H1 (cell line): ENCODE measurements around the gene BPGM. TPM values are rescaled to one million over a fixed set of nuclear protein-coding genes. Genes with fewer than 3 reads are reported as not detected.
A peak's percentile ranks its signal among the peaks of the same experiment; 100 is the strongest.

Source experiments
- CTCF ChIA-PET: fragments of 300-600 bp; sonication (Branson Sonifier 250); formaldehyde crosslinking; loops from one replicate; lab custom pipeline; 2021; ENCODE audit not compliant: partially characterized antibody; lab: Charles Lee
- POLR2A ChIA-PET: fragments of 300-600 bp; sonication (Branson Sonifier 250); formaldehyde crosslinking; loops from one replicate; lab custom pipeline; 2021; ENCODE audit warnings: inconsistent platforms; ENCODE audit not compliant: partially characterized antibody; lab: Charles Lee
- DNase-seq, 2 experiments: peaks; one replicate each; pipeline versions ENCODE4 v3.0.0 to v3.0.0-alpha.2; 2010 to 2022; ENCODE audit warnings: low spot score in 2 of 2, low read depth in 1 of 2, mixed read lengths in 1 of 2
- FAIRE-seq: peaks from 2 replicates; lab custom pipeline; 2011; peaks lifted over from hg19 to GRCh38; lab: Jason Lieb, UNC
- H2AFZ ChIP-seq: 2 replicates; pipeline ENCODE4 v1.8.1; 2012; ENCODE audit warnings: low read length, inconsistent platforms
- H2AK5ac ChIP-seq: 2 replicates; pipeline ENCODE4 v1.6.1; 2013; ENCODE audit warnings: low read depth, low read length
- H2BK120ac ChIP-seq: replicated peaks from 2 replicates; pipeline ENCODE3; 2013; ENCODE audit warnings: low read depth, low read length, inconsistent platforms
- H2BK12ac ChIP-seq: 2 replicates; pipeline ENCODE4 v1.6.1; 2013; ENCODE audit warnings: low read depth, low read length
- H2BK15ac ChIP-seq: 2 replicates; pipeline ENCODE4 v1.6.1; 2013; ENCODE audit warnings: low read length
- H2BK20ac ChIP-seq: 2 replicates; pipeline ENCODE4 v1.6.1; 2013; ENCODE audit warnings: low read length
- H2BK5ac ChIP-seq: 2 replicates; pipeline ENCODE4 v1.6.1; 2013; ENCODE audit warnings: low read depth, low read length
- H3K14ac ChIP-seq: 2 replicates; pipeline ENCODE4 v1.6.1; 2013; ENCODE audit warnings: inconsistent platforms; ENCODE audit not compliant: insufficient read length
- H3K18ac ChIP-seq: 2 replicates; pipeline ENCODE4 v1.6.1; 2013; ENCODE audit warnings: low read length; ENCODE audit errors: extremely low read depth
- H3K23ac ChIP-seq: 2 replicates; pipeline ENCODE4 v1.6.1; 2013; ENCODE audit warnings: inconsistent platforms; ENCODE audit not compliant: insufficient read length
- H3K23me2 ChIP-seq: 2 replicates; pipeline ENCODE4 v1.6.1; 2013; ENCODE audit warnings: low read depth, low read length
- H3K27ac ChIP-seq: 2 replicates; pipeline ENCODE4 v1.6.1; 2011; ENCODE audit warnings: low read depth, low read length, inconsistent platforms
- H3K27me3 ChIP-seq, 4 experiments: replicated peaks in 1 of 4; 1 replicate in 1 of 4; 2 replicates in 3 of 4; pipeline versions ENCODE4 v1.6.1 to v1.8.1; 2011 to 2013; ENCODE audit warnings: low read length in 3 of 4, mild to moderate bottlenecking in 3 of 4, inconsistent platforms in 2 of 4, mixed read lengths in 2 of 4, moderate library complexity in 1 of 4; ENCODE audit not compliant: control insufficient read depth in 3 of 4, insufficient read depth in 3 of 4; ENCODE audit errors: extremely low read depth in 1 of 4
- H3K36me3 ChIP-seq, 4 experiments: 2 replicates each; pipeline versions ENCODE4 v1.6.1 to v1.8.1; 2011 to 2013; ENCODE audit warnings: mild to moderate bottlenecking in 4 of 4, low read length in 3 of 4, moderate library complexity in 2 of 4, control low read depth in 1 of 4, inconsistent platforms in 1 of 4; ENCODE audit not compliant: insufficient read depth in 4 of 4, control insufficient read depth in 2 of 4
- H3K4ac ChIP-seq: replicated peaks from 2 replicates; pipeline ENCODE3; 2013; ENCODE audit warnings: low read length, low read depth, mixed read lengths, inconsistent platforms; ENCODE audit not compliant: insufficient read length
- H3K4me1 ChIP-seq, 4 experiments: replicated peaks in 1 of 4; 1 replicate in 1 of 4; 2 replicates in 3 of 4; pipeline versions ENCODE4 v1.6.1 to v1.8.1; 2011 to 2013; ENCODE audit warnings: low read length in 3 of 4, inconsistent platforms in 2 of 4, mixed read lengths in 1 of 4; ENCODE audit not compliant: insufficient read depth in 4 of 4, control insufficient read depth in 3 of 4
- H3K4me2 ChIP-seq, 2 experiments: 2 replicates each; pipeline versions ENCODE4 v1.6.1 to v1.8.1; 2011 to 2013; ENCODE audit warnings: low read depth in 2 of 2, low read length in 2 of 2, control low read depth in 1 of 2, inconsistent platforms in 1 of 2, mild to moderate bottlenecking in 1 of 2; ENCODE audit not compliant: insufficient read depth in 1 of 2
- H3K4me3 ChIP-seq, 4 experiments: fragments of 200-600, 300-600 bp in 1 of 4; sonication (generic), shearing (Covaris generic), sonication (Bioruptor Twin) in 1 of 4; 2 replicates each; pipeline versions ENCODE4 v1.5.1 to v1.8.1; 2011 to 2016; ENCODE audit warnings: low read length in 4 of 4, low read depth in 3 of 4, control low read depth in 2 of 4, inconsistent platforms in 2 of 4, mild to moderate bottlenecking in 2 of 4, mixed read lengths in 1 of 4, moderate library complexity in 1 of 4; ENCODE audit not compliant: insufficient read depth in 2 of 4; ENCODE audit errors: extremely low read depth in 1 of 4
- H3K56ac ChIP-seq: replicated peaks from 2 replicates; pipeline ENCODE3; 2013; ENCODE audit warnings: low read depth, mild to moderate bottlenecking, mixed read lengths, low read length, inconsistent platforms; ENCODE audit not compliant: insufficient read length
- H3K79me1 ChIP-seq: 2 replicates; pipeline ENCODE4 v1.6.1; 2013; ENCODE audit warnings: low read depth, low read length, control low read depth
- H3K79me2 ChIP-seq, 2 experiments: 2 replicates each; pipeline versions ENCODE4 v1.6.1 to v1.8.1; 2012 to 2013; ENCODE audit warnings: low read length in 2 of 2, mild to moderate bottlenecking in 2 of 2, inconsistent platforms in 1 of 2; ENCODE audit not compliant: insufficient read depth in 2 of 2, control insufficient read depth in 1 of 2
- H3K9ac ChIP-seq, 4 experiments: replicated peaks in 1 of 4; 1 replicate in 1 of 4; 2 replicates in 3 of 4; pipeline versions ENCODE4 v1.6.1 to v1.8.1; 2011 to 2013; ENCODE audit warnings: low read depth in 3 of 4, low read length in 3 of 4, control low read depth in 2 of 4, mild to moderate bottlenecking in 2 of 4, moderate library complexity in 2 of 4, inconsistent platforms in 1 of 4; ENCODE audit errors: extremely low read depth in 1 of 4
- H3K9me3 ChIP-seq, 2 experiments: 2 replicates each; pipeline versions ENCODE4 v1.6.1 to v1.8.1; 2012 to 2013; ENCODE audit warnings: mild to moderate bottlenecking in 2 of 2, moderate library complexity in 2 of 2, control low read depth in 1 of 2, inconsistent platforms in 1 of 2, low read depth in 1 of 2, low read length in 1 of 2, mixed read lengths in 1 of 2; ENCODE audit not compliant: insufficient read depth in 2 of 2
- H4K20me1 ChIP-seq, 2 experiments: replicated peaks in 1 of 2; 2 replicates each; pipeline versions ENCODE3 to v1.8.1; 2011 to 2013; ENCODE audit warnings: inconsistent platforms in 2 of 2, low read length in 2 of 2, mild to moderate bottlenecking in 1 of 2; ENCODE audit not compliant: insufficient read depth in 2 of 2, control insufficient read depth in 1 of 2
- H4K5ac ChIP-seq: 2 replicates; pipeline ENCODE4 v1.6.1; 2013; ENCODE audit warnings: low read length, low read depth, mixed read lengths, inconsistent platforms; ENCODE audit not compliant: insufficient read length
- H4K8ac ChIP-seq: 2 replicates; pipeline ENCODE4 v1.8.0; 2013; ENCODE audit warnings: mild to moderate bottlenecking, moderate library complexity, low read length, inconsistent platforms; ENCODE audit not compliant: insufficient read depth; ENCODE audit errors: extremely low read depth
- H4K91ac ChIP-seq: replicated peaks from 2 replicates; pipeline ENCODE3; 2013; ENCODE audit warnings: low read length, mixed read lengths, inconsistent platforms; ENCODE audit not compliant: insufficient read length
- CTBP2 ChIP-seq: IDR thresholded peaks from 2 replicates; pipeline ENCODE4 v1.7.0; 2011; ENCODE audit warnings: borderline replicate concordance, mild to moderate bottlenecking, moderate library complexity, mixed read lengths, low read length; ENCODE audit not compliant: insufficient read depth, insufficient read length
- WGBS, 2 experiments: shearing (Covaris generic) in 1 of 2; methylation state at CpG; one replicate each; pipeline versions ENCODE4 v1.1.6 to v1.1.7; 2013 to 2015; ENCODE audit warnings: low lambda C conversion rate in 2 of 2, mixed read lengths in 2 of 2, inconsistent platforms in 1 of 2, low coverage in 1 of 2, missing lambda C conversion rate in 1 of 2; ENCODE audit not compliant: insufficient replicate concordance in 2 of 2, insufficient coverage in 1 of 2, insufficient read length in 1 of 2; ENCODE audit errors: extremely low coverage in 1 of 2, missing lambda C conversion rate in 1 of 2; 5-methylcytosine and 5-hydroxymethylcytosine counted together
- polyA plus RNA-seq, 7 experiments: library from polyadenylated mRNA; depleted of rRNA in 3 of 7; stranded (reverse) in 5 of 7; unstranded in 2 of 7; fragments of >200 nt in 5 of 7; fragments of 200-250 nt in 2 of 7; gene quantifications; 1 replicate in 5 of 7; 2 replicates in 1 of 7; 4 replicates in 1 of 7; pipeline versions ENCODE4 v1.2.1 to v1.2.3, GENCODE V29; 2011 to 2013; ENCODE audit warnings: missing spikeins in 2 of 7, mixed read lengths in 2 of 7
- total RNA-seq: library from RNA; stranded (reverse); fragmentation: NEBNext Ultra II Directional; extraction: Animal tissue kit (Norgen Biotek cat#: 25700); gene quantifications from 2 replicates; pipeline ENCODE4 v1.2.1, GENCODE V29; 2021
- TF ChIP-seq, protein P1 (sequence below), 3 experiments: IDR thresholded peaks; 1 replicate in 2 of 3; 2 replicates in 1 of 3; pipeline versions ENCODE4 v1.5.1 to v1.6.1; 2011; ENCODE audit warnings: low read length in 3 of 3, mild to moderate bottlenecking in 3 of 3, inconsistent platforms in 2 of 3, low read depth in 1 of 3, moderate library complexity in 1 of 3; ENCODE audit not compliant: insufficient read depth in 1 of 3; ENCODE audit errors: control extremely low read depth in 1 of 3

Gene BPGM
- total and polyA plus RNA-seq, 2 of the 8 experiments (the other 6 are each of a cell fraction or from before 2014, with no cell fraction given) = 9.7 to 15.3 TPM

DNA sequence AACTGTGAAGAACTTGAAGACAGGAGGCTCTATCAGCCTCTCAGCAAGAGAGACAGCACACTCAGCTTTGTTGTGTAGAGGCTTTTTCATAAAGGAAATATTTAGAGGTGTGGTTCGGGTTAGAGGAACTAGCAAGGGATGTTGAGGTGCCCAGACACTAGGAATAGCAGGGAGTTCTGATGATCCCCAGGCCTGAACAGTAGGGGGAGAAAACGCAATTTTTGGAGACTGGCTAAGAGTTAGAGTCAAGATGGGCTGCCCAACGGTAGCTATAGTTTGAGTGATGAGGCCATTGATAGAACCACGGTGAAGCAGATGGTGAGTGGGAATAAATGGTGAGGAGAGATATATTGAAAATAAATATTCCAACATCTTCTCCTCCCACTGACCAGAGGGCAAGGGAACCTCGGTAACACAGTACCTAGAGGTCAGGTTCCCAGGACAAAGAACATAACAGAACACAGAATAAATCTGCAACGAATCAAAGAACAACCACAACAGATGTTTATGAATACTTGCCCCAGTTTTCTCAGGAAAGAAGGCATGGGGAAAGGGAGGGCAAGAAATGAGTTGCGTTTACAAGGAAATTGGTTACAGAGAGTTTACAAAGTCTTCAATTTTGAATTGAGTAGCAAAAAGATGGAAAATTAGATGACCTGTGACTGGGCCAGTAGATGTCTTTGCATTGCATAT, 24.2 kb upstream of the BPGM start:
- FAIRE-seq = no peak
- H3K9ac ChIP-seq = no peak overlapping the region
- TF ChIP-seq CTBP2 = no peak
- TF ChIP-seq, protein P1, sequence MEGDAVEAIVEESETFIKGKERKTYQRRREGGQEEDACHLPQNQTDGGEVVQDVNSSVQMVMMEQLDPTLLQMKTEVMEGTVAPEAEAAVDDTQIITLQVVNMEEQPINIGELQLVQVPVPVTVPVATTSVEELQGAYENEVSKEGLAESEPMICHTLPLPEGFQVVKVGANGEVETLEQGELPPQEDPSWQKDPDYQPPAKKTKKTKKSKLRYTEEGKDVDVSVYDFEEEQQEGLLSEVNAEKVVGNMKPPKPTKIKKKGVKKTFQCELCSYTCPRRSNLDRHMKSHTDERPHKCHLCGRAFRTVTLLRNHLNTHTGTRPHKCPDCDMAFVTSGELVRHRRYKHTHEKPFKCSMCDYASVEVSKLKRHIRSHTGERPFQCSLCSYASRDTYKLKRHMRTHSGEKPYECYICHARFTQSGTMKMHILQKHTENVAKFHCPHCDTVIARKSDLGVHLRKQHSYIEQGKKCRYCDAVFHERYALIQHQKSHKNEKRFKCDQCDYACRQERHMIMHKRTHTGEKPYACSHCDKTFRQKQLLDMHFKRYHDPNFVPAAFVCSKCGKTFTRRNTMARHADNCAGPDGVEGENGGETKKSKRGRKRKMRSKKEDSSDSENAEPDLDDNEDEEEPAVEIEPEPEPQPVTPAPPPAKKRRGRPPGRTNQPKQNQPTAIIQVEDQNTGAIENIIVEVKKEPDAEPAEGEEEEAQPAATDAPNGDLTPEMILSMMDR (IDR thresholded peaks at IDR 0.05; ENCODE audit: control extremely low read depth in 1 of 3, insufficient read depth in 1 of 3, low read depth in 1 of 3, low read length in 3 of 3) = peak in 1 of 3 experiments; percentile 18; a peak in 1 of 4 replicates
- TF ChIP-seq, all 59 proteins: peak for 1
- no peaks in the 10 kb centered on the region for H3K9me3 ChIP-seq
- no peak overlapping the region for H4K8ac ChIP-seq
- no peak overlapping the region for H3K27ac ChIP-seq
- no peaks in the 10 kb centered on the region; a peak in 1 of 7 replicates for H3K27me3 ChIP-seq
- no peak overlapping the region for H2BK5ac ChIP-seq
- no peak overlapping the region for H2BK120ac ChIP-seq
- DNase-seq = no peak
- no peak overlapping the region for H3K18ac ChIP-seq
- H3K4me1 ChIP-seq = no peaks in the 10 kb centered on the region
- WGBS, 2 experiments = 85% methylated on average over 7 of the region's 7 CpGs; no CpG with 5 or more reads in 1 of the 2 experiments
- CTCF ChIA-PET = interaction anchor here (0.7 to 4.9 kb wide), 7 partner anchors 10 to 344 kb away, joined by 4 to 34 read pairs (median 4); no protein-coding TSS in a partner anchor
- no peak overlapping the region for H2AK5ac ChIP-seq
- H2BK20ac ChIP-seq = no peak overlapping the region
- H3K4ac ChIP-seq = no peak overlapping the region
- H4K20me1 ChIP-seq = no peaks in the 10 kb centered on the region
- H3K79me1 ChIP-seq = no peaks in the 10 kb centered on the region
- POLR2A ChIA-PET = no interaction called here
- no peak overlapping the region for H4K5ac ChIP-seq
- H3K14ac ChIP-seq = no peak overlapping the region
- H3K4me2 ChIP-seq = no peak overlapping the region
- no peaks in the 10 kb centered on the region for H3K79me2 ChIP-seq
- no peak overlapping the region for H2AFZ ChIP-seq
- H3K4me3 ChIP-seq = no peak overlapping the region
- no peaks in the 10 kb centered on the region for H3K23me2 ChIP-seq
- no peak overlapping the region for H2BK12ac ChIP-seq
- no peaks in the 10 kb centered on the region; a peak in 1 of 8 replicates for H3K36me3 ChIP-seq
- no peak overlapping the region for H2BK15ac ChIP-seq
- H3K56ac ChIP-seq = no peak overlapping the region
- H4K91ac ChIP-seq = no peak overlapping the region
- no peak overlapping the region for H3K23ac ChIP-seq
